ENCODE results near the gene TOP2A.

Gene TOP2A

GRCh38 chr17:40452216-40452787 is 34.6 kb upstream of the TOP2A start:
- DNase-seq (ENCODE audit: low spot score): no peak

GRCh38 chr17:40451420-40451819 is 33.7 kb upstream of the TOP2A start:
- no peak for DNase-seq (ENCODE audit: low spot score)

GRCh38 chr17:40450175-40450574 is 32.5 kb upstream of the TOP2A start:
- no peak for DNase-seq (ENCODE audit: low spot score)

- no peak for DNase-seq (ENCODE audit: low spot score)
Observed at GRCh38 chr17:40448639-40449261, 31.1 kb upstream of the TOP2A start.

- no peak for DNase-seq (ENCODE audit: low spot score)
Observed at GRCh38 chr17:40448213-40448638, 30.5 kb upstream of the TOP2A start.

- DNase-seq (ENCODE audit: low spot score): no peak
Observed at GRCh38 chr17:40447806-40448205, 30.1 kb upstream of the TOP2A start.

GRCh38 chr17:40447148-40447644 is 29.5 kb upstream of the TOP2A start:
- no peak for DNase-seq (ENCODE audit: low spot score)

- DNase-seq (ENCODE audit: low spot score): no peak
Observed at GRCh38 chr17:40445751-40446468, 28.2 kb upstream of the TOP2A start.

GRCh38 chr17:40443988-40444899 is 26.5 kb upstream of the TOP2A start:
- no peak for DNase-seq (ENCODE audit: low spot score)

- peak; percentile 30 for DNase-seq (ENCODE audit: low spot score)
Observed at GRCh38 chr17:40443196-40443987, 25.7 kb upstream of the TOP2A start, which contains the start of gene IGFBP4. Gene IGFBP4, plus strand, starts transcription at chr17:40443450. Its CDS starts 286 bp downstream, at chr17:40443736.

GRCh38 chr17:40442392-40443195 is 24.9 kb upstream of the TOP2A start:
- DNase-seq (ENCODE audit: low spot score): no peak

GRCh38 chr17:40440166-40440565 is 22.5 kb upstream of the TOP2A start:
- no peak for DNase-seq (ENCODE audit: low spot score)

GRCh38 chr17:40437095-40437732 is 19.5 kb upstream of the TOP2A start:
- no peak for DNase-seq (ENCODE audit: low spot score)

- no peak for DNase-seq (ENCODE audit: low spot score)
Observed at GRCh38 chr17:40436636-40437035, 18.9 kb upstream of the TOP2A start.

GRCh38 chr17:40433551-40434415 is 16.1 kb upstream of the TOP2A start:
- DNase-seq (ENCODE audit: low spot score): no peak

- DNase-seq (ENCODE audit: low spot score): no peak
Observed at GRCh38 chr17:40432864-40433528, 15.3 kb upstream of the TOP2A start.

GRCh38 chr17:40431231-40431602 is 13.5 kb upstream of the TOP2A start:
- no peak for DNase-seq (ENCODE audit: low spot score)
